Hippocampal formation (tissue), 2 donors: ENCODE measurements around the gene PYROXD2.

ENCODE experiments used
- DNase-seq, 2 donors: peaks; one replicate each; lab custom pipeline; 2025; lab: John Stamatoyannopoulos, UW

PYROXD2 gene

DNA sequence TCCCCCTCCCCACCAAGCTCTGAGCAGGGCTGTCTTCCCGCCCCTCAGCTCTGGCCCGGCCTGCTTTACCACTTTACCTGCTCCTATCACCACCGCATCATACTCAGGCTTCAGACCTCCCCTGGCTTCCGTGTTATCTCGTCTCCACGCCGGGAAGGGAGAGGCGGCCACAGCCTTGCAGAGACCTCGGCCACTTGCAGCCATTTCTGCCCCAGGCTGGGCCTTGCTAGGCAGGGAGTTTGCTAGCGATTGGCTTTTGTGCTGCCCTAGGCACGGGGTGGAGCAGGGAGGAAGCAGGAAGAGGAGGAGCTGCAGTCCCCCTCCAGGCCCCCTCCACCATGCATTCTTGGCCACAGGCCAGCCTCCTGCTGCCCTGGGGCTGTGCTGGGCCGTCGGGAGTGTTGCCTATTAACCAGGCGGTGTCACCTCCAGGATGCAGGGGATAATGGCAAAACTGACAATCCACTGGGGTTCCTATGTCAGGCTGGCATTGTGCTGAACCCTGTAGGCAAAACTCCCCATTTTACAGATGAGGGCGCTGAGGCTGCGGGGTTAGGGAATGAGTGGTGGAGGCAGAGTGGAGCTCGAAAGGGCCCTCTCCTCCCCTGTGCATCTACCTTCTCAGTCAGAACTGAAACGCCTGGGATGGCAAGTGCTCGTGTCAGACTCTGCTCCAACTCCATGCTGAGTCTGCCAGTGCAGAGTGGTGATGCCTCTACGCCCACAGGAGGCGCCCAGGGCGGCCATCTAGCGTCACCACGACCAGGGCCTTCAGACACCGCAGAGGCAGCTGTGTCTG, at the start of gene PYROXD2:
Gene PYROXD2 (minus strand): TSS at position 251 of the 799 bp plus-strand sequence. CDS start 47 bp downstream, at position 204.
- DNase-seq = peak; percentile 58 to 76

GRCh38 chr10:98463976-98464754, 49.2 kb upstream of the PYROXD2 start:
- no peak for DNase-seq

DNA sequence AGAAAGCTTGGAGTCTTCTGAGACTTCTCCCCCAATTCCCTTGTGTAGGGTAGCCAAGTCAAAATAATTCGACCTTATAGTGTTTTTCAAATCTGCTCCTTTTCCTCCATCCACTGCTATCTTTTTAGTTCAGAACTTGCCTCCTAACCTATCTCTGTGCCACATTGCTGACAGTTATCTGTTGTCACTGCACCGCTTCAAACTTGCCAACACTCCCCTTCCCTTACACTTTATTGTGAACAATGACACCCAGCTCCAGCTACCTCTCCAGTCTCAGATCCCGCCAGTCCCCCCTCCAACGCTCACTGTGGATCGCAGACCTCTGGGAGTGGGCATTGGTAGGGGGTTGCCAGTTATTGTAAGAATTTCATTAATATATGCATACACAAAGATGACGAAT, 48.0 kb upstream of the PYROXD2 start:
- DNase-seq = no peak

DNA sequence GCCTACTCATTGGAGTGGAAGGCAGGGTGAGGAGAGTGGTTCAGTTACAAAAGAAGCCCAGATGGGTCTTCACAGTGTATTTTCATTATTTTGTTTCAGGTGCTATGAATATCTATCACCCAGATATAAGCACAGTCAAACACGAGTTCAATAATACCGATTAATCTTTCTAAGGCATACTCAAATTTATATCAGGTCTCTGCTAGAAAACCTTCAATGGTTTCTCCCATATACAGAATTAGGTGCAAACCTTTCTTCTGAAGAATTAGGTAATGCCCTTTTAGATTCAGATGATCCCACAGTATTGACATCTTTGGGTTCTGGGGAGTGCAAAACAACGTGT, 46.5 kb upstream of the PYROXD2 start:
- no peak for DNase-seq

DNA sequence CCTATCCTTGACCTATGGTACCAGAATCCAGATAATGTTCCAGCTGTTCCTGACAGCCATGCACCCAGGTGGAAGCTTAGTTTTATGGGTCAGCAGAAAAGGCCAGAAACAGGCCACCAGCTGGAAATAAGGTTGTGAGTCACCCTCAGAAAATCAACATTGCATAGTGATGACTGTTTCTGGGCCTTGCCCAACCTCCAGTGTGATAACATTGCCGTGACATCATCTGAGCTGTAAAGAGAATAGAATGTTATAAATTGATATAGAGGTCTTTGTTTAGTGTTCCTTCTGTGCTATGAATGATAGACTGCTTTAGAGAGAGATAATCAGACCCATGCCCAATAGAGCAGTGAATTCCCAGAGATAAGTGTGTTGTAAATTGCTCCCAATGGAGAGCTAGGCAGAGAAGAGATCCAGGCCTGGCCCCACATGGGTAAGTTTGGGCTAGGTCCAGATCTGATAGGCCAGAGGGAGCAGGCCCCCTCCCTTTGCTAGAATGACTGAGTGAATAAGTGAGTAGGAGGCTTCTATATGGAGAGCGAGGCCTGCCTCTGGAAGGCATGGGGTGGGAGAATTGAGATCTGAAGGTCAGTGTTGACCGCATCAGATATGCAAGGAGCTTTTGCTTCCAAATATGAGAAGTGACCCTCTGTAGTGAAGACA, 46.0 kb upstream of the PYROXD2 start:
- no peak for DNase-seq

DNA sequence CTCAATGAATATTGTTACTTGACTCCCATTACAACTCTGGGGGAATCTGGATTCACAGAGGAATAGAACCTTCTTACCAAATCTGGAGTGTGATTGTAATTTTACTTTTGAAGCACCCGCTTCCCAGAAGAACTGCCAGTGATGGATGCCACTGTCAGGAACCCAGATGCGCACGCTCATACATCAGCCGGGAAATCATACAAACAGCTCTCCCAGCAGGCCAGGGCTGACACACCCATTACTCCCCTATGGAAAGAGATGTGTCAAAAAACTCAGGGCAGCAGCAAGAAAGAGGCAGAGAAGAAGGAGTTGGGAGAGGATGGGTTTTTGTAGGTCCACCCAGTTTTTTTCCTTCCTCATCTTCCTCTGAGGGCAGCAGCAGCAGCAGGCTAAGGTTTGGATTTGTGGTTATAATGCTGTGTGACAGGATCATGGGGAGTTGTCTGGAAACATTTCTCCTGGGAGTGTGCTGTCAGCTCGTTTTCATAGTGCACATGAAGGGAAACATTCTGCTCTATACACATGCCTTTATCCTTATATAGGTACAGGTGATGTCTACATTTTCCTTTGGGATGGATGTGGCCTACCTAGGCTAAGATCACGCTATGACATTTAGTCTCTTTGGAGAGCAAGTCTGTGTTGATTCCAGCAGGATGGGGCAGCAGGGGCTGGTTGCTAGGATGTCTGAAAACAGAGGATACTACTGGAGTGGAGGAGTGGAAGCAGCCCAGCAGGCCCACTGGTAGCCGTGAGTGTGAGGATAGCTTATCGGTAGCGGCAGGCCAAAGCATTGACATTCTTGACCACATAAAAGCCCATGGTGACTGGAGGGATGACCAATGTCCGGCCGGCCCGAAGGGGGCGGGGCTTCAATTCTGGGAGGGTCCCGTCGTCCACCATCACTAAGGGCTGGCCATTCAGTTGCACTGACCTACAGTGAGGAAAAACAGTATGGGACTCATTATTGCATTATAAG, 44.1 kb upstream of the PYROXD2 start:
- no peak for DNase-seq

DNA sequence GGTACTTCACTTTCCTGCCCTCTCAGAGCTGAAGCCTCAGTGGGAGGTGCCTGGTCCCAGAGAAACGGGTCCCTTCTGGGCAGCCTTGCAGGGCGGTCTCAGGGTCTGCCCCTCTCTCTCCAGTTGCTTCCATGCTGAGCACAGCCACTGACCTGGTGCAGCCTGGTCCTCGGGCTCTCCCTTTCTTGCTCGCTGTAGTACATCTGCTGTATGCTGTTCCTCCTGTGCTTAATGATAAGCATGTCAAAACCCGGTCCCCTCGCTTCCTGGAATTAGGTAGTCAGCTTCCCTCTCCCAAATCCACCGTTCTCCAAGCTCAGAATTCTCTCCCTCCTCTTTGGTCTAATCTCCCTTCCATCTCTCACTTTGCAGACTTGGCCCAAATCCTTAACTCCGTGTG, 42.7 kb upstream of the PYROXD2 start:
- no peak for DNase-seq

GRCh38 chr10:98456686-98457482, 41.9 kb upstream of the PYROXD2 start:
- no peak for DNase-seq

- no peak for DNase-seq
Measured at GRCh38 chr10:98456043-98456570, 41.1 kb upstream of the PYROXD2 start.

DNA sequence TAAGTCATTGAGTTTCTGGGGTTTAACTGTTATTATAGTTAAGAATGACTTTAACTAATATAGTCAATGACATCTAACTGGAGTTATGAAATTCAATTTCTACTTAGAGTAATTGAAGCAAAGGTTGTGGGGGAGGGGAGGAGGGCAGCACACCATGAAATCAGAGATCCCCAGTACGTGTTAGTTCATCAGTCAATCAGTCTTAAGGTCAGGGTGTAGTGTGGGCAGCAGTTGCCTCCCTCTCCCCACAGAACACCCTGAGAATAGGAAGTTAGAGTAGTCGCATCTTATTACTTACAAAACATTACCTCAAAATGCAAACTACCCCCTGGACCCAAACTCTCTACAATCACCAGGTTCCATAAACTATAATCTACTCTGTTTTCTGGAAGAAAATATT, 38.7 kb upstream of the PYROXD2 start:
- DNase-seq = no peak

DNA sequence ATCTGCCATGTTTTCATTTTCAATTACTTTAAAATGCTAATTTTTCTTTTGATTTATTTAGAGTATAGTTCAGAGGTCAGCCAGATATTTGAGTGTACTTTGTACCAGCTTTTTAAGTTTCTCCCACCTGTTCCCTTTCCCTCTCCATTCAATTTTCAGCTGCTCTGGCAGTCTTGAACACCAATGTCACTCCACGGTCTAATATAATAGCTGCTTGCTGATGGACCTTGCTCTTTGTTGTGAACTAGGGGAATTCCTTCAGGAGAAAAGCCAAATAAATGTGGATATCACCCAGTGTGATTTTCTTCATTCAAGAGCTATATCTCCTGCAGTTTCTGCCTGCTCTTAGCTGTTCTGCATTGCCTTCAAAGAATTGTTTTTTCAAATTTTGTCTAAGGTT, 35.6 kb upstream of the PYROXD2 start:
- no peak for DNase-seq

DNA sequence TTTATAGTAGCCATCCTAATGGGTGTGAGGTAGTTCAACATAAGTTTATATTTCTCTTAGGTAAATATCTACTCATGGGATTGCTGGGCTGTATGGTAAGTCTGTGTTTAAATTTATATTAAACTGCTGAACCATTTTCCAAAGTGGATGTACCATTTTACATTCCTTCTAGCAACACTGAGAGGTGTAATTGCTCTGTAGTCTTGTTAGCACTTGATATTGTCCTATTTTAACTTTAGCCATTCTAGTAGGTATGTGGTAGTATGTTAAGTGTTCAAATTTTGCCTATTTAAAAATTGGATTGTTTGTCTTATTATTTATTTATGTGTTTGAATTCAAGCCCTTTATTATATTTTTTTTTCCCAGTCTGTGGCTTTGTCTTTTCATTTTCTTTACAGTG, 34.3 kb upstream of the PYROXD2 start:
- no peak for DNase-seq

DNA sequence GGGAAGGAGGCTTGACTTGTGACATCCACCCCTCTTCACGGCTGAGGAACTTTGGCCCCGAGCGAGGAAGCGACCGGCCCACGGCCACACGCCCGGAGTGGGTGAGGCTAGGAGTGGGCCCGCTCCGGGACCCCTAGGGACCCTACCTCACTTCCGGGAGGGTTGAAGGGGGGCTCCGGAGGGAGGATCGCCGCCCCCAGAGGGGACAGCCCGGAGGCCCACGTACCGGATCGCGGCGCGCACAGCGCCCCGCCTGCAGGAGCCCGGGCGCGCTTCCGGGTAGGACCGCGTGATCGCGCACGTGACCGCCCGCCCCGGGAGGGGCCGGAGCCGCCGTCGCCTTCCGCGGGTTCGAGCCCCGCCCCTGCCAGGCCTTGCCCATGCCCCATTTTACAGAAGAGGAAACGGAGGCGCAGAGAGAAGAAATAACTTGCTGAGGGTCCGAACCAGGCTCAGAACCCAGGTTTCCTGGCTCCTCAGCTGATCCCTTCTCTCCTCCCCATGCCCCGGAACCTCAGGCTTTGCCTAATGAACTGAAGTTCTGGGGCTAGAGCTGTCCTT, 31.8 kb upstream of the PYROXD2 start, which contains the start of gene HPS1:
Gene HPS1 (minus strand): TSS at position 275 of the 561 bp plus-strand sequence. CDS start 3,695 bp downstream, outside the sequence.
- DNase-seq = peak; percentile 35 to 49

- peak in 1 of 2 donors; percentile 56 for DNase-seq
Measured at GRCh38 chr10:98446151-98446660, 31.2 kb upstream of the PYROXD2 start.

- no peak for DNase-seq
Measured at GRCh38 chr10:98445200-98445812, 30.3 kb upstream of the PYROXD2 start.

GRCh38 chr10:98444314-98445006, 29.5 kb upstream of the PYROXD2 start:
- no peak for DNase-seq

DNA sequence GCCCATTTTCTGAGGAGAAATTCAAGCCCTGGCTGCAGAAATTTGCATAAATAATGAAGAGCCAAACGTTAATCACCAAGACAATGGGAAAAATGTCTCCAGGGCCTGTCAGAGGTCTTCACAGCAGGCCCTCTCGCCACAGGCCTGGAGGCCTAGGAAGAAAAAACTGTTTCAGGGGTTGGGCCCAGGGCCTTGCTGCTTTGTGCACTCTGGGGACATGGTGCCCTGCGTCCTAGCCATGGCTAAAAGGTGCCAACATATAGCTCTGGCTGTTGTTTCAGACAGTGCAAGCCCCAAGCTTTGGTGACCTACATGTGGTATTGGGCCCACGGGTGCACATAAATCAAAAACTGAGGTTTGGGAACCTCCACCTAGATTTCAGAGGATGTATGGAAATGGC, 23.7 kb upstream of the PYROXD2 start:
- DNase-seq = no peak

GRCh38 chr10:98436704-98437103, 21.7 kb upstream of the PYROXD2 start:
- no peak for DNase-seq

DNA sequence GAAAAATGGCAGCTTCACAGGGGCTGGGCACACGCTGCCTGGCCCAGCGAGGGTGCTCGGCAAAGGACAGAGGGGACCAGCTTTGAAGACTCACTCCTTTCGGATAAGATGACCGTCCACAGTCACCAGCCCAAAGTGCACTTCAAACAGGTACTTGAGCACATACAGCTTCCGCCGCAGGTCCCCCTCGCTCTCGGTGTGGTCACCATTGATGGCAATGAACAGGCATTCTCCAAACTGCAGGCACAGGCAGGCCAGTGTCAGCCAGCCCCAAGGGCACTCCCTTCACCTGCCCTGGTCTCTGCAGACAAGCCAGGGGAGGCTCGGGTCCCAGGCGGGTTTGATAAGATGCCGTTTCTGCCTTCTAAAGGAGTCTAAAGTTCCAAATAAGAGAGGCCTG, 20.2 kb upstream of the PYROXD2 start:
- DNase-seq = no peak
